Endothelial cell (in vitro differentiated cells): ENCODE data around the gene MGAT3. TPM values are rescaled to one million over a fixed set of nuclear protein-coding genes. Genes with fewer than 3 reads are reported as not detected.
"Not testable (repeated sequence)": the region's sequence is repeated elsewhere in the genome, so short reads cannot be mapped to it uniquely, and the experiment has no call there.

Source experiments
- DNase-seq: peaks from one replicate; pipeline ENCODE4 v3.0.0; 2021; ENCODE audit warnings: low spot score
- H3K27ac Mint-ChIP-seq: one replicate; pipeline ENCODE4 v1.8.0; 2021; ENCODE audit warnings: mixed read lengths, inconsistent platforms; ENCODE audit not compliant: unreplicated experiment
- H3K27me3 Mint-ChIP-seq: one replicate; pipeline ENCODE4 v1.8.0; 2021; ENCODE audit warnings: mild to moderate bottlenecking, moderate library complexity, mixed read lengths, inconsistent platforms; ENCODE audit not compliant: unreplicated experiment
- H3K36me3 Mint-ChIP-seq: one replicate; pipeline ENCODE4 v1.8.0; 2021; ENCODE audit warnings: mild to moderate bottlenecking, low read depth, mixed read lengths, inconsistent platforms; ENCODE audit not compliant: unreplicated experiment
- H3K4me1 Mint-ChIP-seq: one replicate; pipeline ENCODE4 v1.8.0; 2021; ENCODE audit warnings: mild to moderate bottlenecking, mixed read lengths, inconsistent platforms; ENCODE audit not compliant: unreplicated experiment
- H3K4me3 Mint-ChIP-seq: one replicate; pipeline ENCODE4 v1.8.0; 2021; ENCODE audit warnings: mild to moderate bottlenecking, mixed read lengths, inconsistent platforms; ENCODE audit not compliant: unreplicated experiment
- H3K9me3 Mint-ChIP-seq: one replicate; pipeline ENCODE4 v1.8.0; 2021; ENCODE audit warnings: mixed read lengths, inconsistent platforms; ENCODE audit not compliant: unreplicated experiment
- total RNA-seq: library from RNA; stranded (reverse); fragmentation: NEBNext Ultra II Directional; extraction: Animal tissue kit (Norgen Biotek cat#: 25700); gene quantifications from one replicate; pipeline ENCODE4 v1.2.1, GENCODE V29; 2021; ENCODE audit not compliant: unreplicated experiment
- TF ChIP-seq, protein P1 (sequence below): fragments of 200-600 bp; sonication (generic); IDR thresholded peaks from one replicate; pipeline ENCODE4 v1.5.0; 2021; ENCODE audit warnings: antibody characterized with exemption; ENCODE audit not compliant: unreplicated experiment

The MGAT3 gene
- total RNA-seq, 1 donor from 2014 or later = 0.87 TPM

DNA sequence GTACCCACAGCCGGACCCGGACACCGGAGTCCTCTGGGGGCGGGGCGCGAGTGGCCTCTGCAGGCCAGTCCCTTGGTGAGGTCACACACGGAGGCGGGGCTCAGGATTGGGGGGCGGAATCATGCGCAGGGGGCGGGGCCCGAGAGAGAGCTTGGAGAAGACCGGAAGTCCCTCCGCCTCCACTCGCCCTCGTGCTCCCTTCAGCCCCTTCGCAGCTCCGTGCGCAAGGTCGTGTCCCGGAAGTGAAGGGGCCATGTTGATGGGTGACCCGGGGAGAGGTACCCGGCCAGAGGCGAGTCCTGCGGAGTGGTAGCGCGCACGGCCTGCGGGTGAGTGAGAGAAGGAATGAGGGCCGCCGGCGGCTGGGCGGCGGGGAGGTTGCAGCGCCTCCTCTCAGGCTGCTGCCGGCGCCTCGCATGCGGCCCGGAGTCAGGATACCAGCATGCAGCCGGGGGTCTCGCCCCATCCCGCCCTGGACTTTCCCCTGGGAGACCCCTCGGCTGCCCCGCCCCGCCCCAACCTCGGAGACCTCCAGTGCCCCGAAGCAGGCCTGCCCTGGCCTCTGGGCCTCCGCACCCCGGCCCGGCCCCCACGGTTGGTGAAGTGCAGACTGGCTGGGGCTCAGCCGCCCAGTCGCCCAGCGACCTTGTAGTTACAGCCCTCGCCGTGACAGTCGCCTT is 45.4 kb downstream of the MGAT3 start, which contains the start of gene MIEF1:
TSS of gene MIEF1 (plus strand) at position 182 of the 680 bp plus-strand sequence. CDS start 9,005 bp downstream, outside the sequence.
- no peaks in the 10 kb centered on the region for H3K9me3 Mint-ChIP-seq
- H3K27ac Mint-ChIP-seq = peak within 1 kb of the TSS; percentile 79
- peak within 1 kb of the TSS; percentile 98 for H3K4me3 Mint-ChIP-seq
- peaks cover 31% of the 10 kb centered on the region for H3K36me3 Mint-ChIP-seq
- peak; percentile 93 for DNase-seq
- TF ChIP-seq, protein P1, sequence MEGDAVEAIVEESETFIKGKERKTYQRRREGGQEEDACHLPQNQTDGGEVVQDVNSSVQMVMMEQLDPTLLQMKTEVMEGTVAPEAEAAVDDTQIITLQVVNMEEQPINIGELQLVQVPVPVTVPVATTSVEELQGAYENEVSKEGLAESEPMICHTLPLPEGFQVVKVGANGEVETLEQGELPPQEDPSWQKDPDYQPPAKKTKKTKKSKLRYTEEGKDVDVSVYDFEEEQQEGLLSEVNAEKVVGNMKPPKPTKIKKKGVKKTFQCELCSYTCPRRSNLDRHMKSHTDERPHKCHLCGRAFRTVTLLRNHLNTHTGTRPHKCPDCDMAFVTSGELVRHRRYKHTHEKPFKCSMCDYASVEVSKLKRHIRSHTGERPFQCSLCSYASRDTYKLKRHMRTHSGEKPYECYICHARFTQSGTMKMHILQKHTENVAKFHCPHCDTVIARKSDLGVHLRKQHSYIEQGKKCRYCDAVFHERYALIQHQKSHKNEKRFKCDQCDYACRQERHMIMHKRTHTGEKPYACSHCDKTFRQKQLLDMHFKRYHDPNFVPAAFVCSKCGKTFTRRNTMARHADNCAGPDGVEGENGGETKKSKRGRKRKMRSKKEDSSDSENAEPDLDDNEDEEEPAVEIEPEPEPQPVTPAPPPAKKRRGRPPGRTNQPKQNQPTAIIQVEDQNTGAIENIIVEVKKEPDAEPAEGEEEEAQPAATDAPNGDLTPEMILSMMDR = no peak
- H3K27me3 Mint-ChIP-seq = peaks cover 7% of the 10 kb centered on the region
- peaks cover 20% of the 10 kb centered on the region for H3K4me1 Mint-ChIP-seq

DNA sequence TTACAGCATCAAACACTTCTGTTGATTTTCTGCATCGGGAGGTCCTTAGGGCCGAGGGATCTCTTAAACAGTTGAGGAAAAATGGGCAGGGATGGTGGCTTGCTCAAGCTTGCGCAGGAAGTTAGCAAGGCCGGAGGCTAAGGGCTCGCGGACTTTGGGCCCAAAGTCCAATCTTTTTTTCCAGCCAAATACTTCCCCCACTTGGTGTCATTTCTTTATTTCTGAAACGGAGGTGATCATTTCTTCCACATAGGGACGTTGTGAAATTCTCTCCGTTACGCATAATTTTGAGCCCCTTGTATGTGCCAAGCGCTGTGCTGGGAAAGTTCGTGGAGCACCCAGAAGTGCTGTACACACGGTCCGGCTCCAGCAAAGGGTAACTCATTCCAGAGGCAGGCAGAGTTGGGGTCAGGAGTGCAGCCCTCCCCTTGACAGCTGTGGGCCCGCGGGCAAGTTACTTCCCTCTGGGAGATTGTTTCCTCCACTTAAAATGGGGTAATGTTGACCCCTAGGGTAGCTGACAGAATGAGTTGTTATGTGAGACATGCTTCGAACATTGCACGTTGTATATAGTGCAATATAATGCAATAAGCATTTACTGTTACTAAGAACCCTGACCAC is 46.1 kb downstream of the MGAT3 start:
- H3K4me3 Mint-ChIP-seq = peak overlapping the region; percentile 98
- H3K27me3 Mint-ChIP-seq = peaks cover 4% of the 10 kb centered on the region
- no peaks in the 10 kb centered on the region for H3K9me3 Mint-ChIP-seq
- H3K27ac Mint-ChIP-seq = peak overlapping the region; percentile 57
- no peak for DNase-seq
- TF ChIP-seq, protein P1 = no peak
- H3K4me1 Mint-ChIP-seq = peaks cover 16% of the 10 kb centered on the region
- peaks cover 31% of the 10 kb centered on the region for H3K36me3 Mint-ChIP-seq

DNA sequence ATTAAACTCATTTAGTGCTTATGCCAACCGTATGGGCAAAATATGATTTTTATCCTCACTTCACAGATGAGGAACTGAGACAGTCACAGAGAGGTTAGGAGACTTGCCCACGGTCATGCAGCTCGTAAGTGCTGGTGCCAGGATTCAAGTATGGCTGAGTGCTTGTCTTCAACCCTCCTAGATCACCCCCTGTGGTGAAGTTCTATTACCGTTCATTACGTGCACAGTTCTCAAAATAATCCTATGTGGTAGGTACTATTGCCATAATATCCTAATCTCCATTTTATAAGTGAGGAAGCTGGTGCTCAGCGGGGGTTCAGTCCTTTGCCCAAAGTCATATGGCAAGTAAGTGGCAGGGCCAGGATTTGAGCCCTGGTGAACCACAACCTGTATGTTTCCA is 46.8 kb downstream of the MGAT3 start:
- peaks cover 37% of the 10 kb centered on the region for H3K36me3 Mint-ChIP-seq
- peak overlapping the region; percentile 83 for H3K4me3 Mint-ChIP-seq
- H3K9me3 Mint-ChIP-seq = no peaks in the 10 kb centered on the region
- no peak overlapping the region for H3K27ac Mint-ChIP-seq
- peaks cover 6% of the 10 kb centered on the region for H3K27me3 Mint-ChIP-seq
- H3K4me1 Mint-ChIP-seq = peaks cover 16% of the 10 kb centered on the region
- TF ChIP-seq, protein P1 = no peak
- no peak for DNase-seq

GRCh38 chr22:39504071-39504470 is 47.3 kb downstream of the MGAT3 start:
- H3K27me3 Mint-ChIP-seq = peaks cover 6% of the 10 kb centered on the region

GRCh38 chr22:39507021-39507420 is 50.2 kb downstream of the MGAT3 start:
- H3K27me3 Mint-ChIP-seq = not testable (repeated sequence)
- peaks cover 54% of the 10 kb centered on the region for H3K36me3 Mint-ChIP-seq

More at GRCh38 chr22:39504071-39504470, 47.3 kb downstream of the MGAT3 start:
- Mint-ChIP-seq H3K9me3 (no peaks in the 10 kb centered on the region), H3K4me3 (no peak overlapping the region), H3K27ac (no peak overlapping the region), H3K4me1 (peaks cover 12% of the 10 kb centered on the region), H3K36me3 (peaks cover 37% of the 10 kb centered on the region)
- DNase-seq = no peak
- TF ChIP-seq, protein P1 = no peak

More at GRCh38 chr22:39507021-39507420, 50.2 kb downstream of the MGAT3 start:
- H3K4me1 Mint-ChIP-seq, DNase-seq, H3K9me3 Mint-ChIP-seq: not testable (repeated sequence)
- peak overlapping the region; percentile 45 for H3K4me3 Mint-ChIP-seq
- H3K27ac Mint-ChIP-seq = peak overlapping the region; percentile 48
